ENCODE measurements around the gene AATK. TPM values are rescaled to one million over a fixed set of nuclear protein-coding genes. Genes with fewer than 3 reads are reported as not detected.

Gene AATK
- total RNA-seq, 2 donors from 2014 or later = 29.1 to 42.2 TPM

DNA sequence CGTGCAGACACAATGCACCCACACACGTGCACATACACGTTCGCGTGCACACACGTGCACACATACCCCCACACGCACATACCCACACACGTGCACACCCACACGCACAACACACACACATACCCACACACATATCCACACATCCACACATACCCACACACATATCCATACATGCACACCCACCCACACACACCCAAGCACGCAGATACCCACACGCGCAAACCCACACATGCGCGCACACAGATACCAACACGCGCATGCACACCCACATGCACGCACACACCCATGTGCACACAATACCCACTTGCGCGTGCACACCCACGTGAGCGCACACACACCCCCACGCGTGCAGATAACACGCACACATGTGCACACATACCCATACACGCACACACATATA lies 27.5 kb downstream of the AATK start:
- no peak overlapping the region for H3K4me3 ChIP-seq
- no peak overlapping the region for H3K27ac ChIP-seq
- 89 to 92% methylated on average over 25 of the region's 25 CpGs for WGBS, 2 donors
- no peaks in the 10 kb centered on the region for H3K27me3 ChIP-seq
- DNase-seq = no peak
- ATAC-seq = no peak
- no peaks in the 10 kb centered on the region for H3K9me3 ChIP-seq
- intact Hi-C loops (cut with DNase I) = no loop called here
- TF ChIP-seq, protein P1, sequence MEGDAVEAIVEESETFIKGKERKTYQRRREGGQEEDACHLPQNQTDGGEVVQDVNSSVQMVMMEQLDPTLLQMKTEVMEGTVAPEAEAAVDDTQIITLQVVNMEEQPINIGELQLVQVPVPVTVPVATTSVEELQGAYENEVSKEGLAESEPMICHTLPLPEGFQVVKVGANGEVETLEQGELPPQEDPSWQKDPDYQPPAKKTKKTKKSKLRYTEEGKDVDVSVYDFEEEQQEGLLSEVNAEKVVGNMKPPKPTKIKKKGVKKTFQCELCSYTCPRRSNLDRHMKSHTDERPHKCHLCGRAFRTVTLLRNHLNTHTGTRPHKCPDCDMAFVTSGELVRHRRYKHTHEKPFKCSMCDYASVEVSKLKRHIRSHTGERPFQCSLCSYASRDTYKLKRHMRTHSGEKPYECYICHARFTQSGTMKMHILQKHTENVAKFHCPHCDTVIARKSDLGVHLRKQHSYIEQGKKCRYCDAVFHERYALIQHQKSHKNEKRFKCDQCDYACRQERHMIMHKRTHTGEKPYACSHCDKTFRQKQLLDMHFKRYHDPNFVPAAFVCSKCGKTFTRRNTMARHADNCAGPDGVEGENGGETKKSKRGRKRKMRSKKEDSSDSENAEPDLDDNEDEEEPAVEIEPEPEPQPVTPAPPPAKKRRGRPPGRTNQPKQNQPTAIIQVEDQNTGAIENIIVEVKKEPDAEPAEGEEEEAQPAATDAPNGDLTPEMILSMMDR (IDR thresholded peaks at IDR 0.05) = no peak
- TF ChIP-seq POLR2A (IDR thresholded peaks at IDR 0.05) = no peak
- peaks cover 12% of the 10 kb centered on the region for H3K4me1 ChIP-seq
- H3K36me3 ChIP-seq (replicated peaks in 1 of 2; ENCODE audit: insufficient read depth in 1 of 2, low read depth in 2 of 2) = no peaks in the 10 kb centered on the region

DNA sequence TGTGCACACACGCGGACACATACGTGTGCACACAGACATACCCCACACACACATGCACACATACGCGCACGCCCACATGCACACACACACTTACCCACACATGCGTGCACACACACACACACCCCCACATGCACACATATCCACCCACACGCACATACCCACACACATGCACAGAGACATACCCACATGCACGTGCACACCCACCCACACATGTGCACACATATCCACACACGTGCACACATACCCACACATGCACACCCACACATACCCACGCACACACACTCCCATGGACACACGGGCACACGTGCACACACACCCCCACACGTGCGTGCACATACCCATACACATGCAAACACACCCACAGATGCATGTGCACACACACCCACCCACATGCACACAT lies 27.9 kb downstream of the AATK start:
- H3K9me3 ChIP-seq = no peaks in the 10 kb centered on the region
- WGBS, 2 donors = 85 to 94% methylated on average over 15 of the region's 15 CpGs
- no peak for ATAC-seq
- peaks cover 8% of the 10 kb centered on the region for H3K4me1 ChIP-seq
- no peak overlapping the region for H3K4me3 ChIP-seq
- no peak for TF ChIP-seq POLR2A (IDR thresholded peaks at IDR 0.05)
- TF ChIP-seq, protein P1 (IDR thresholded peaks at IDR 0.05) = peak in 1 of 7 experiments; percentile 14
- H3K36me3 ChIP-seq (replicated peaks in 1 of 2; ENCODE audit: insufficient read depth in 1 of 2, low read depth in 2 of 2) = no peaks in the 10 kb centered on the region
- intact Hi-C loops (cut with DNase I) = no loop called here
- H3K27me3 ChIP-seq = no peaks in the 10 kb centered on the region
- H3K27ac ChIP-seq = no peak overlapping the region
- DNase-seq = no peak

DNA sequence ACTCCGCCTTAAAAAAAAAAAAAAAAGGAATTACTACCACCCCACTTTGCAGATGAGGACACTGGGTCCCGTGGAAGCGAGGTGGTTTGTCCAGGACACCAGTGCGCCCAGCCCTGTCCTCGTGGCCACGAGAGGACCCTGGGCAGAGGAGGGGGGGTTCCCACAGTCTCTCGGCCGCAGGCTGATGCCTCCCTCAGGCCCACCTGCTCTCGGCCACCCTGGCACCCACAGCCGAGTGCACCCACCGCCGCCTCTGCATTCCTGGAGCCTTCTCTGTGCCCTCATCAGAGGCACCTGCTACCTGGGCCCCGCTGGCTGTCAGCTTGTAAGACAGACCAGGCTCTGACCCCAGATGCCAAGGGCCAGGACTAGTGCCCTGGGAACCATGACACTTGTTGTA lies 28.8 kb downstream of the AATK start:
- no peak for DNase-seq
- Histone ChIP-seq H3K4me1 (no peaks in the 10 kb centered on the region), H3K9me3 (no peaks in the 10 kb centered on the region), H3K27me3 (no peaks in the 10 kb centered on the region), H3K36me3 (replicated peaks in 1 of 2; ENCODE audit: insufficient read depth in 1 of 2, low read depth in 2 of 2) (no peaks in the 10 kb centered on the region), H3K4me3 (no peak overlapping the region), H3K27ac (no peak overlapping the region)
- TF ChIP-seq, protein P1 (IDR thresholded peaks at IDR 0.05) = no peak
- no peak for TF ChIP-seq POLR2A (IDR thresholded peaks at IDR 0.05)
- intact Hi-C loops (cut with DNase I) = no loop called here
- WGBS, 2 donors = 85% methylated on average over 10 of the region's 13 CpGs
- ATAC-seq = no peak

DNA sequence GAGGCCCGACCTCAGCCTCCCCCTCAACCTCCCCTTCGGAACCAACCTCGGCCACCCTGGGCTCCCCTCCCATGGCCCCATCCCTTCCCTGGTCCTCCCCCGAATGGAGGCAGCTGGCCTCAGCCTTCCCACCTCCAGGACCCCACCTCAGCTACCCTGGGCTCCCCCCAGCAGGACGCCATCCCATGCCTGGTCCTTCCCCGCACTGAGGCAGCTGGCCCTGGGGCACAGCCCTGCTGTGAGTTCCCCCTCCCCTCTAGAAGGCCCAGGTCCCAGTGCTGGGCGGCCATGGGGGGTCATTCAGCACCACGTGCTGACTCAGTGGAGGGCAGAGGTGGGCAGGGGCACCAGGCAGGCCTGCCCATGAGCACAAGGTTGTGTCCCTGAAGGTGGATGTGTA lies 29.7 kb downstream of the AATK start:
- no peak overlapping the region for H3K4me3 ChIP-seq
- H3K4me1 ChIP-seq = no peaks in the 10 kb centered on the region
- intact Hi-C loops (cut with DNase I) = no loop called here
- WGBS, 2 donors = 87 to 88% methylated on average over 7 to 8 of the region's 8 CpGs
- H3K27ac ChIP-seq = no peak overlapping the region
- no peaks in the 10 kb centered on the region for H3K27me3 ChIP-seq
- TF ChIP-seq, protein P1 (IDR thresholded peaks at IDR 0.05) = no peak
- no peak for TF ChIP-seq POLR2A (IDR thresholded peaks at IDR 0.05)
- H3K36me3 ChIP-seq (replicated peaks in 1 of 2; ENCODE audit: insufficient read depth in 1 of 2, low read depth in 2 of 2) = no peaks in the 10 kb centered on the region
- no peaks in the 10 kb centered on the region for H3K9me3 ChIP-seq
- no peak for ATAC-seq
- DNase-seq = no peak

DNA sequence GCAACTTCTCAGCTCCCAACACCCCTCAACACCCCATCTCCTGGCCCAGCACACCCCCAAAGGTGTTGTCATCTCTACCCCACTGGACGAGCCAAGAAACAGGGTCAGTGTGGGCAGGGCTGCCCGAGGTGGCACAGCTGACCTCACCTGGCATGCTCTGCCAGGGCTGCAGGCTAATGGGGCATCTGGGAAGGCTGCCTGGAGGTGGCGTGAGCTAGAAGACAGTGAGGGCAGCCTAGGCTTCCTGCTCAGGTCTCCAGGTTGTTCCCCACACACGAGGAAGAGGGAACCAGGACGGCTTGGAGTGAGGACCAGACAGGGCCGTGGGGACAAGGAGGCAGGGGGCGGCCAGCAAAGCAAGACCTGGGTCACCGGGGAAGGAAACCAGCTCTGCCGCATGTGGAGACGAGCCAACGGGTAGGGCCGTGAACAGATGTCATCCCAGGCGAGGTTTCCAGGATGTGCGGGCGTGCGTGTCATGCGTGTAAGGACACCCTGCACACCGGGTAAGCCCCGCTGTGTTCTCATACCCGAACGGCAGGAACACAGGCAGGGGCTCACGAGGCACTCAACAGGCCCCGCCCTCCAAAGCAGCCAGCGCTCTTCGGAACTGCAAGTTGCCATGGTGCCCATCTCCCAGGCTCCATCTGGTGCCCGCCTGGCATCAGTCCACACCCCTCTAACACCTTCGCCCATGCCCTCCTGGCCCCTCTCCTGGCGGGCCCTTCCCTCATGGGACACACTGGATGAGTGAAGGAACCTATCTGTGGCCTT lies 30.3 kb downstream of the AATK start:
- H3K27me3 ChIP-seq = no peaks in the 10 kb centered on the region
- TF ChIP-seq, protein P1 (IDR thresholded peaks at IDR 0.05) = no peak
- TF ChIP-seq POLR2A (IDR thresholded peaks at IDR 0.05) = peak in 1 of 3 donors; percentile 14
- no peaks in the 10 kb centered on the region for H3K36me3 ChIP-seq (replicated peaks in 1 of 2; ENCODE audit: insufficient read depth in 1 of 2, low read depth in 2 of 2)
- H3K4me1 ChIP-seq = no peaks in the 10 kb centered on the region
- H3K4me3 ChIP-seq = no peak overlapping the region
- ATAC-seq (peak; percentile 7), DNase-seq (peak in 3 of 4 donors; percentile 55 to 65 (median 59))
- intact Hi-C loops (cut with DNase I) = no loop called here
- no peak overlapping the region for H3K27ac ChIP-seq
- no peaks in the 10 kb centered on the region for H3K9me3 ChIP-seq
- 66 to 83% methylated on average over 14 to 28 of the region's 28 CpGs for WGBS, 2 donors
